ENCODE measurements around the gene APCDD1L.

The APCDD1L gene

DNA sequence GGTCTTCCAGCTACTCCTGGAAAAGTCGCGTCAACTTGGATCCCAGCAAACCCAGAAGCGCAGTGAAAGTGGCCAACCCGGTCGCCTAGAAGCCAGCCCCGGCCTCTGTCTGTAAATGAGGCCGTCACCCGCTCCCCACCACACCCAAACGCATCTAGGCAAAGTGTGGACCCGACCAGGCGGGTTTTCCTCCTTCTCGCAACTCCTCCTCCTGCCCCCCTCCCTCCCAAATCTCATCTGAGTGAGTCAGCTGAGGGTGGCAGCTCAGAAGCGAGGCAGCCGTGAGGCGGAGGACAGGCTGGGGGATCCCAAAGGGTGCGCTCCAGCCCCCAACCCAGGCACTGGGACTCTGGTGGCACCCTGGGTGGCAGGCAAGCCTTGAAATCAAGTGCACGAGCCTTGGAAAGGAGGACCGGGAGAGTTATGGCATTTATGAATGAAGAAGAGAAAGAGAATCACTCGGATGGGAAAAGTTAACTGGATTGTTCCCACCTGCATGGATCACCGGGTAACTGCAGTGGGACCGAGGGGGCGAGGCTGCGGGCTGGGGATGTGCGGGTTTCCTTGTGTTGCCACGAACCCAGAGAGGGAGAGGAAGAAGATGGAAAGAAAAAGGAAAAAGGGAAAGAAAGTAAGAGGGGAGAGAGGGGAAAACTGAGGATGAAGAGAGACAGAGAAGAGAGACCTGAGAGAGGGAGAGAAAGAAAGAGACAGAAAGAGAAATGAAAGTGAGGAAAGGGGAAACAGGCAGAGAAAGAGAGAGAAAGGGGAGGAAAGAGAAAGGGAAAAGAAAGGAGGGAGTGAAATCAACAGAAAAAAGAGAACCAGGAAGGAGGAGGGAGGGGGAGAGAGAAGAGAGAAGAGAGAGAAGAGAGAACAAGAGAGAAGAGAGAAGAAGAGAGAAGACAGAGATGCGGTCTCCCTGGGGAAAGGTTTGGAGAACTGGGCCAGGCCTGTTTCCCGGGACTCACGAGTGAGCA, at the start of gene APCDD1L:
Gene APCDD1L, minus strand, starts transcription at position 167 of the 980 bp plus-strand sequence. CDS start 692 bp downstream, outside the sequence.
- peak; percentile 81 for DNase-seq (ENCODE audit: low read depth)
- Histone ChIP-seq H3K4me3 (ENCODE audit: low read length) (peak within 1 kb of the TSS; percentile 81), H3K9ac (ENCODE audit: low read length) (peak within 1 kb of the TSS; percentile 54), H3K27me3 (replicated peaks; ENCODE audit: control insufficient read depth, insufficient read depth, low read length) (peaks cover 3% of the 10 kb centered on the region), H3K4me1 (ENCODE audit: control insufficient read depth, insufficient read depth, low read length) (peaks cover 22% of the 10 kb centered on the region), H3K36me3 (ENCODE audit: control insufficient read depth, insufficient read depth, low read length, severe bottlenecking) (no peaks in the 10 kb centered on the region), H3K9me3 (ENCODE audit: control insufficient read depth, low read length) (no peaks in the 10 kb centered on the region)

GRCh38 chr20:58559368-58559729, 44.1 kb upstream of the APCDD1L start:
- Histone ChIP-seq H3K4me3 (ENCODE audit: low read length) (no peak overlapping the region), H3K27me3 (replicated peaks; ENCODE audit: control insufficient read depth, insufficient read depth, low read length) (no peaks in the 10 kb centered on the region), H3K9ac (ENCODE audit: low read length) (no peak overlapping the region), H3K9me3 (ENCODE audit: control insufficient read depth, low read length) (no peaks in the 10 kb centered on the region), H3K4me1 (ENCODE audit: control insufficient read depth, insufficient read depth, low read length) (peaks cover 9% of the 10 kb centered on the region), H3K36me3 (ENCODE audit: control insufficient read depth, insufficient read depth, low read length, severe bottlenecking) (no peaks in the 10 kb centered on the region)
- DNase-seq (ENCODE audit: low read depth), result no peak

DNA sequence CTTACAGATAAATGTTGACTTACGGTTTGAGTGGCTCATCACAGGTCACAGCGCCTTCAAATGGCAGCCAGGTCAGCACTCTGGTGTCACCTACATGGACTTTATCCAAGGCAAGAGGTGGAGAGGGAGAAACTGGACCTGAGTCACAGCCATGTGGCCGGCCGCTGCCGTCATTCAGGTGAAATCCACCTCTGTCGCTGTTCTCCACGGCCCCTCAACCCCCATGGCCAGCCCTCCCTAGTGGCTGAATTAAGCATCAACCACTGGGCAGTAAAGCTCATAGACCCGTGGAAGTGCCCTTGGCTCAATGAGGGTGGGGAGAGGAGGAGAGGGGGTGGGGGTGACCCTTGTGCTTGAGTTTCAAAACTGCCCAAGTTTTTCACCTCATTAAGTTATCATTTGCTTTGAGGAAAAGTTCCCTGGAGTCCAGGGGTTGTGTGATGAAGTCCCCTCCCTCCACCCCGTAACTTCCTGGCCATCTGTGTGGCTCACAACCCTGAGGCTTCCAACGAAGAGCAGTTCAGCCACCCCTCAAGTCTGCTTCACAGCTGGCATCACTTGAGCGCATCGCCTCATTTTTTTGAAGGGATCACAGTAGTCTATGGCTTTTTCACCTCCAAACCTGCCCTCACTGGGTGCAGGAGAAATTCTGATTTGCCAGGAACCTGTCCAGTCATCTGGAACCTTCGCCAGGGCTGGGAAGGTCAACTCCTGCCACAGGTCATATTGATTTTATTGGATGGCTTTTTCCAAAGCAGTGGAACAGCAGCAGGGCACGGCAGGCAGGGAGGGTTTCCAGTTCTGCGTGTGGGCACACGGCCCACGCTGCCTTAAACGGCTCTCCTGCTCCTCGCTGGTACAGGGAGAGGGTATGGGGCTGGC, 43.5 kb upstream of the APCDD1L start:
- Histone ChIP-seq H3K9me3 (ENCODE audit: control insufficient read depth, low read length) (no peaks in the 10 kb centered on the region), H3K9ac (ENCODE audit: low read length) (no peak overlapping the region), H3K36me3 (ENCODE audit: control insufficient read depth, insufficient read depth, low read length, severe bottlenecking) (no peaks in the 10 kb centered on the region), H3K4me3 (ENCODE audit: low read length) (no peak overlapping the region), H3K4me1 (ENCODE audit: control insufficient read depth, insufficient read depth, low read length) (peaks cover 12% of the 10 kb centered on the region), H3K27me3 (replicated peaks; ENCODE audit: control insufficient read depth, insufficient read depth, low read length) (no peaks in the 10 kb centered on the region)
- DNase-seq (ENCODE audit: low read depth), result no peak

GRCh38 chr20:58557733-58558342, 42.6 kb upstream of the APCDD1L start:
- peaks cover 19% of the 10 kb centered on the region for H3K4me1 ChIP-seq (ENCODE audit: control insufficient read depth, insufficient read depth, low read length)
- DNase-seq (ENCODE audit: low read depth), result no peak
- no peak overlapping the region for H3K9ac ChIP-seq (ENCODE audit: low read length)
- H3K36me3 ChIP-seq (ENCODE audit: control insufficient read depth, insufficient read depth, low read length, severe bottlenecking), result no peaks in the 10 kb centered on the region
- H3K4me3 ChIP-seq (ENCODE audit: low read length), result no peak overlapping the region
- H3K9me3 ChIP-seq (ENCODE audit: control insufficient read depth, low read length), result no peaks in the 10 kb centered on the region
- H3K27me3 ChIP-seq (replicated peaks; ENCODE audit: control insufficient read depth, insufficient read depth, low read length), result no peaks in the 10 kb centered on the region

GRCh38 chr20:58556961-58557360, 41.8 kb upstream of the APCDD1L start:
- peaks cover 19% of the 10 kb centered on the region for H3K4me1 ChIP-seq (ENCODE audit: control insufficient read depth, insufficient read depth, low read length)
- no peak for DNase-seq (ENCODE audit: low read depth)

GRCh38 chr20:58555078-58555765, 40.0 kb upstream of the APCDD1L start:
- peak; percentile 85 for DNase-seq (ENCODE audit: low read depth)
- no peaks in the 10 kb centered on the region for H3K36me3 ChIP-seq (ENCODE audit: control insufficient read depth, insufficient read depth, low read length, severe bottlenecking)

More at GRCh38 chr20:58556961-58557360, 41.8 kb upstream of the APCDD1L start:
- Histone ChIP-seq H3K27me3 (replicated peaks; ENCODE audit: control insufficient read depth, insufficient read depth, low read length) (no peaks in the 10 kb centered on the region), H3K9ac (ENCODE audit: low read length) (no peak overlapping the region), H3K36me3 (ENCODE audit: control insufficient read depth, insufficient read depth, low read length, severe bottlenecking) (no peaks in the 10 kb centered on the region), H3K9me3 (ENCODE audit: control insufficient read depth, low read length) (no peaks in the 10 kb centered on the region), H3K4me3 (ENCODE audit: low read length) (no peak overlapping the region)

GRCh38 chr20:58554541-58554940, 39.3 kb upstream of the APCDD1L start:
- H3K27me3 ChIP-seq (replicated peaks; ENCODE audit: control insufficient read depth, insufficient read depth, low read length), result no peaks in the 10 kb centered on the region
- no peak overlapping the region for H3K9ac ChIP-seq (ENCODE audit: low read length)
- no peak for DNase-seq (ENCODE audit: low read depth)
- H3K9me3 ChIP-seq (ENCODE audit: control insufficient read depth, low read length), result no peaks in the 10 kb centered on the region
- no peaks in the 10 kb centered on the region for H3K36me3 ChIP-seq (ENCODE audit: control insufficient read depth, insufficient read depth, low read length, severe bottlenecking)
- peaks cover 24% of the 10 kb centered on the region for H3K4me1 ChIP-seq (ENCODE audit: control insufficient read depth, insufficient read depth, low read length)
- H3K4me3 ChIP-seq (ENCODE audit: low read length), result no peak overlapping the region

More at GRCh38 chr20:58555078-58555765, 40.0 kb upstream of the APCDD1L start:
- Histone ChIP-seq H3K4me3 (ENCODE audit: low read length) (no peak overlapping the region), H3K4me1 (ENCODE audit: control insufficient read depth, insufficient read depth, low read length) (peaks cover 22% of the 10 kb centered on the region), H3K9ac (ENCODE audit: low read length) (no peak overlapping the region), H3K27me3 (replicated peaks; ENCODE audit: control insufficient read depth, insufficient read depth, low read length) (no peaks in the 10 kb centered on the region), H3K9me3 (ENCODE audit: control insufficient read depth, low read length) (no peaks in the 10 kb centered on the region)

DNA sequence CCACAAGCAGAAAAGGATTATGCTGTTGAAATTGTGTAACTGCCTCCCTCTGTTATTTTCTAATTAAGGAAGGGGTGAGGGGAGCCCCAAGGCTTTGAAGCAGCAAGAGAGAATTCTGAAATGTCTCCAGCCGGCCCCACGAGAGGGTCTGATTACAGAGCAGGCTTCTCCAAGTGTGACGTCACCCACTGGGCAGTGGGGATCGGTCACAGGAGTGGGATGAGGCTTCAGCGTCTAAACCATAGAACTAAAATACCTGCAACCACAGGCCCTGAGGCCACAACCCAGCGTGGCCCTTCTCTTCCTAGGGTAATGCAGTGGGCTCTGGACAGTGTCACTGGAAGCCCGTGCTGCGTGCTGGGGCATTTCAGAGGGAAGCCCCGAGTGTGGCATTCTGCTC, 38.6 kb upstream of the APCDD1L start:
- peak; percentile 88 for DNase-seq (ENCODE audit: low read depth)
- H3K4me1 ChIP-seq (ENCODE audit: control insufficient read depth, insufficient read depth, low read length), result peaks cover 24% of the 10 kb centered on the region
- H3K9me3 ChIP-seq (ENCODE audit: control insufficient read depth, low read length), result no peaks in the 10 kb centered on the region
- no peak overlapping the region for H3K4me3 ChIP-seq (ENCODE audit: low read length)
- no peaks in the 10 kb centered on the region for H3K36me3 ChIP-seq (ENCODE audit: control insufficient read depth, insufficient read depth, low read length, severe bottlenecking)
- H3K27me3 ChIP-seq (replicated peaks; ENCODE audit: control insufficient read depth, insufficient read depth, low read length), result no peaks in the 10 kb centered on the region
- no peak overlapping the region for H3K9ac ChIP-seq (ENCODE audit: low read length)

DNA sequence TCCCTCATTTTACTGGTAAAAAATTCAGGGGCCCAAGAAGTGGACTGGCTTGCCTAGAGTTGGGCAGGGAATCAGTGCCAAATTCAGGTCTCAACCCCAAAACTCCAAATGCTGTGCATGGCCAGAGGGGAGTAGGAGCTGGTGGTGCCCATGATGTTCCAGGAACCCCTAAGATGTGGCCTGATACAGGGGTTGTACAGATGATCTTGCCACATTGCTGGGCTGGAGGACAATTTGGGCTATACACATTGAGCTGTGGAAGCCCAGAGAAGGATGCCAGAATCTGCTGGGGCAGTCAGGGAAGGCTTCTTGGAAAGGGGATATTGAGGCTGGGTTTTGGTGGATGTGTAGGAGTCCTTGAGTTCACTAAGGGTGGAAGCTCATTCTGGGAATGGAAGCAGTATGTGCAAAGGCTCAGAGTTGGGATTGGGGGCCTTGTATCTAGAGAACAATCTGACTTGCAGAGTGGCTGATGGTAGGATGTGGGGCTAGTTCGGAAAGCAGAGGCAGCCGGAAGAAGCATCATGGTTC, 38.0 kb upstream of the APCDD1L start:
- peaks cover 24% of the 10 kb centered on the region for H3K4me1 ChIP-seq (ENCODE audit: control insufficient read depth, insufficient read depth, low read length)
- H3K9me3 ChIP-seq (ENCODE audit: control insufficient read depth, low read length), result no peaks in the 10 kb centered on the region
- H3K27me3 ChIP-seq (replicated peaks; ENCODE audit: control insufficient read depth, insufficient read depth, low read length), result no peaks in the 10 kb centered on the region
- no peak for DNase-seq (ENCODE audit: low read depth)
- H3K9ac ChIP-seq (ENCODE audit: low read length), result no peak overlapping the region
- H3K36me3 ChIP-seq (ENCODE audit: control insufficient read depth, insufficient read depth, low read length, severe bottlenecking), result no peaks in the 10 kb centered on the region
- no peak overlapping the region for H3K4me3 ChIP-seq (ENCODE audit: low read length)

GRCh38 chr20:58552366-58552934, 37.3 kb upstream of the APCDD1L start:
- no peak overlapping the region for H3K9ac ChIP-seq (ENCODE audit: low read length)
- no peak for DNase-seq (ENCODE audit: low read depth)
- H3K9me3 ChIP-seq (ENCODE audit: control insufficient read depth, low read length), result no peaks in the 10 kb centered on the region
- peaks cover 24% of the 10 kb centered on the region for H3K4me1 ChIP-seq (ENCODE audit: control insufficient read depth, insufficient read depth, low read length)
- no peak overlapping the region for H3K4me3 ChIP-seq (ENCODE audit: low read length)
- no peaks in the 10 kb centered on the region for H3K27me3 ChIP-seq (replicated peaks; ENCODE audit: control insufficient read depth, insufficient read depth, low read length)
- no peaks in the 10 kb centered on the region for H3K36me3 ChIP-seq (ENCODE audit: control insufficient read depth, insufficient read depth, low read length, severe bottlenecking)

Measured in adipocyte (in vitro differentiated cells).